Lower leg skin (tissue), 3 donors: ENCODE data around the gene TMC5.
"Not testable (repeated sequence)": the region's sequence is repeated elsewhere in the genome, so short reads cannot be mapped to it uniquely, and the experiment has no call there.

Source experiments
- CTCF ChIP-seq, 3 donors: fragments of 450-650 bp; IDR thresholded peaks; one replicate each; pipeline ENCODE4 v1.5.1; 2016; ENCODE audit warnings: antibody characterized with exemption in 3 of 3, mild to moderate bottlenecking in 3 of 3, moderate library complexity in 2 of 3
- POLR2A ChIP-seq, 2 donors: fragments of 450-650 bp; IDR thresholded peaks; one replicate each; pipeline ENCODE4 v1.6.1; 2016 to 2017; ENCODE audit warnings: antibody characterized with exemption in 2 of 2, mild to moderate bottlenecking in 1 of 2, moderate library complexity in 1 of 2

DNA sequence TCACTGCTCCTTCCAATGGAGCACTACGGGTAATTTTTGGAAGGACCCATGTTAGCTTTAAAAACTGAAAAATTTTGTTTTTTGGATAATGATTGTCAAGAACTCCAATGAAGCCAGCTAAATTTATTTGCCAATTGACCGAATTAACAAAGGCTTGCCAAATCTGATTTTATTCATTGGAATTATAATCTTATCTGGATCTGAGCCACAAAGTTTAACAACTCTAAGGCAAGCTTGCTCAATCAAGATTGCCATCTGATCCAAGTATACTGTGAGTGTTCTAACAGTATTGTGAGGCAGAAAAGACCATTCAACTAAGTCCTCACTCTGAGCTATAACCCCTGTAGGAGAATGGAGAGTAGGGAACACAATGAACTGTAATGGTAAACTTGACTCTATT is 20.3 kb upstream of the TMC5 start:
- not testable (repeated sequence) for TF ChIP-seq CTCF, POLR2A (IDR thresholded peaks at IDR 0.05)
